WTC11 (cell line): Measurements from ENCODE around the gene JAZF1. TPM values are rescaled to one million over a fixed set of nuclear protein-coding genes. Genes with fewer than 3 reads are reported as not detected.

Source experiments
- ATAC-seq: fragments of 200-7000 bp; cut with Tn5 transposase; 2 replicates; pipeline ENCODE4 v1.10.0; 2021; ENCODE audit warnings: mild to moderate bottlenecking, moderate library complexity
- CTCF ChIA-PET: fragments of 300-600 bp; sonication (Branson Sonifier 250); formaldehyde crosslinking; loops from one replicate; lab custom pipeline; 2021; ENCODE audit warnings: antibody characterized with exemption; lab: Charles Lee
- POLR2A ChIA-PET: fragments of 350-600 bp; sonication (Branson Sonifier 250); formaldehyde crosslinking; loops from one replicate; lab custom pipeline; 2021; ENCODE audit warnings: antibody characterized with exemption; lab: Charles Lee
- DNase-seq: peaks from one replicate; pipeline ENCODE4 v3.0.0; 2021; ENCODE audit warnings: low spot score
- H3K27ac Mint-ChIP-seq: 2 replicates; pipeline ENCODE4 v1.8.0; 2021; ENCODE audit warnings: mixed read lengths
- H3K27me3 Mint-ChIP-seq: 2 replicates; pipeline ENCODE4 v1.8.0; 2021; ENCODE audit warnings: low read depth, mild to moderate bottlenecking, moderate library complexity, mixed read lengths
- H3K36me3 Mint-ChIP-seq: 2 replicates; pipeline ENCODE4 v1.8.0; 2021; ENCODE audit warnings: mixed read lengths
- H3K4me1 Mint-ChIP-seq: 2 replicates; pipeline ENCODE4 v1.8.0; 2022; ENCODE audit warnings: mixed read lengths
- H3K4me3 Mint-ChIP-seq: 2 replicates; pipeline ENCODE4 v1.8.0; 2021; ENCODE audit warnings: mild to moderate bottlenecking, moderate library complexity, mixed read lengths
- H3K9me3 Mint-ChIP-seq: 2 replicates; pipeline ENCODE4 v1.8.0; 2021; ENCODE audit warnings: mixed read lengths
- AR ChIP-seq: fragments of 250-450 bp; sonication (Bioruptor Pico); IDR thresholded peaks from 2 replicates; pipeline ENCODE4 v1.9.0; 2021; ENCODE audit warnings: mild to moderate bottlenecking
- ARID4B ChIP-seq: sonication (generic); formaldehyde crosslinking; IDR thresholded peaks from 2 replicates; pipeline ENCODE4 v1.8.0; 2023; ENCODE audit warnings: missing genetic modification reagents, mild to moderate bottlenecking, borderline replicate concordance
- ATF1 ChIP-seq: sonication (generic); formaldehyde crosslinking; IDR thresholded peaks from 2 replicates; pipeline ENCODE4 v1.8.1; 2023; ENCODE audit warnings: mild to moderate bottlenecking, moderate library complexity, missing genetic modification reagents
- ATF6 ChIP-seq: sonication (generic); formaldehyde crosslinking; IDR thresholded peaks from 2 replicates; pipeline ENCODE4 v1.8.1; 2023; ENCODE audit warnings: mild to moderate bottlenecking, missing genetic modification reagents
- CREB1 ChIP-seq: sonication (generic); formaldehyde crosslinking; IDR thresholded peaks from 2 replicates; pipeline ENCODE4 v1.8.0; 2023; ENCODE audit warnings: mild to moderate bottlenecking, missing genetic modification reagents
- EMX1 ChIP-seq: fragments of 250-450 bp; sonication (Bioruptor Pico); IDR thresholded peaks from 2 replicates; pipeline ENCODE4 v1.8.0; 2021; ENCODE audit warnings: mild to moderate bottlenecking
- ETV6 ChIP-seq: sonication (generic); formaldehyde crosslinking; IDR thresholded peaks from 2 replicates; pipeline ENCODE4 v1.8.1; 2022; ENCODE audit warnings: mild to moderate bottlenecking, missing genetic modification reagents
- MYBL2 ChIP-seq: sonication (generic); formaldehyde crosslinking; IDR thresholded peaks from 2 replicates; pipeline ENCODE4 v1.8.1; 2023; ENCODE audit warnings: mild to moderate bottlenecking, moderate library complexity, missing genetic modification reagents
- NFE2L1 ChIP-seq: sonication (generic); formaldehyde crosslinking; IDR thresholded peaks from 2 replicates; pipeline ENCODE4 v1.8.1; 2023; ENCODE audit warnings: missing genetic modification reagents
- NR2C2 ChIP-seq: sonication (generic); formaldehyde crosslinking; IDR thresholded peaks from 2 replicates; pipeline ENCODE4 v1.8.0; 2022; ENCODE audit warnings: mild to moderate bottlenecking, missing genetic modification reagents
- NR3C1 ChIP-seq: sonication (generic); formaldehyde crosslinking; conservative IDR thresholded peaks from 2 replicates; pipeline ENCODE4 v1.8.1; 2023; ENCODE audit warnings: low read depth, mild to moderate bottlenecking, missing genetic modification reagents
- ZBTB21 ChIP-seq: sonication (generic); formaldehyde crosslinking; IDR thresholded peaks from 2 replicates; pipeline ENCODE4 v1.8.1; 2023; ENCODE audit warnings: mild to moderate bottlenecking, missing genetic modification reagents, borderline replicate concordance
- ZMAT4 ChIP-seq: fragments of 250-450 bp; sonication (Bioruptor Pico); IDR thresholded peaks from 2 replicates; pipeline ENCODE4 v1.9.0; 2021; ENCODE audit warnings: mild to moderate bottlenecking
- ZNF263 ChIP-seq: sonication (generic); formaldehyde crosslinking; IDR thresholded peaks from 2 replicates; pipeline ENCODE4 v1.8.1; 2022; ENCODE audit warnings: low read depth, mild to moderate bottlenecking, moderate library complexity, missing genetic modification reagents
- total RNA-seq: library from RNA; stranded (reverse); gene quantifications from 3 replicates; pipeline ENCODE4 v1.2.3, GENCODE V29; 2021

Gene JAZF1
- total RNA-seq, 1 experiment from 2014 or later = 19.0 TPM

- H3K27ac Mint-ChIP-seq = no peak overlapping the region
- ATAC-seq = no peak
- no peak for TF ChIP-seq ARID4B (CRISPR knock-in tag)
- no peak for TF ChIP-seq EMX1
- no peak for TF ChIP-seq ATF1 (CRISPR knock-in tag)
- TF ChIP-seq NR3C1 = no peak
- TF ChIP-seq ATF6 = no peak
- TF ChIP-seq AR (CRISPR knock-in tag) = no peak
- TF ChIP-seq ETV6 (CRISPR knock-in tag) = no peak
- peaks cover 42% of the 10 kb centered on the region for H3K4me1 Mint-ChIP-seq
- POLR2A ChIA-PET = no interaction called here
- no peak overlapping the region for H3K4me3 Mint-ChIP-seq
- H3K27me3 Mint-ChIP-seq = no peaks in the 10 kb centered on the region
- H3K9me3 Mint-ChIP-seq = no peaks in the 10 kb centered on the region
- DNase-seq = no peak
- no peaks in the 10 kb centered on the region for H3K36me3 Mint-ChIP-seq
- CTCF ChIA-PET = interaction anchor here (1.1 kb wide), 1 partner anchor 13 kb away, joined by 4 read pairs; no protein-coding TSS in a partner anchor
These were observed 306.3 kb downstream of the JAZF1 start for GRCh38 chr7:27873981-27874957.

- ATAC-seq (no peak), DNase-seq (no peak)
- POLR2A ChIA-PET = no interaction called here
- H3K9me3 Mint-ChIP-seq = no peaks in the 10 kb centered on the region
- H3K27ac Mint-ChIP-seq = no peak overlapping the region
- no peak overlapping the region for H3K4me3 Mint-ChIP-seq
- no peak for TF ChIP-seq CREB1 (CRISPR knock-in tag)
- TF ChIP-seq NFE2L1 = no peak
- no peak for TF ChIP-seq MYBL2
- TF ChIP-seq ZMAT4 (CRISPR knock-in tag) = no peak
- TF ChIP-seq ZBTB21 (CRISPR knock-in tag) = no peak
- no peak for TF ChIP-seq ZNF263 (CRISPR knock-in tag)
- TF ChIP-seq NR2C2 (CRISPR knock-in tag) = no peak
- TF ChIP-seq, all 79 proteins: peak for 0
- Mint-ChIP-seq H3K36me3 (no peaks in the 10 kb centered on the region), H3K27me3 (no peaks in the 10 kb centered on the region), H3K4me1 (peaks cover 53% of the 10 kb centered on the region)
- CTCF ChIA-PET = no interaction called here
These were observed 308.0 kb downstream of the JAZF1 start for GRCh38 chr7:27872356-27873275.
